Left ventricle myocardium inferior (tissue), 1 donor: ENCODE measurements around the gene EEF2K. TPM values are rescaled to one million over a fixed set of nuclear protein-coding genes. Genes with fewer than 3 reads are reported as not detected.

Experiments used
- DNase-seq: peaks from one replicate; pipeline ENCODE4 v3.0.0-alpha.2; 2020
- H3K27ac ChIP-seq: fragments of 200-600 bp; replicated peaks from 2 replicates; pipeline ENCODE4 v1.8.0; 2021
- H3K27me3 ChIP-seq: fragments of 200-600 bp; 2 replicates; pipeline ENCODE4 v1.8.0; 2021; ENCODE audit warnings: low read depth
- H3K36me3 ChIP-seq: fragments of 200-600 bp; 2 replicates; pipeline ENCODE4 v1.8.0; 2021
- H3K4me1 ChIP-seq: fragments of 200-600 bp; 2 replicates; pipeline ENCODE4 v1.8.0; 2021
- H3K4me3 ChIP-seq: fragments of 200-600 bp; 2 replicates; pipeline ENCODE4 v1.8.0; 2021; ENCODE audit warnings: mild to moderate bottlenecking, moderate library complexity
- H3K9me3 ChIP-seq: fragments of 200-600 bp; replicated peaks from 2 replicates; pipeline ENCODE4 v1.8.0; 2021
- CTCF ChIP-seq: fragments of 200-600 bp; IDR thresholded peaks from 2 replicates; pipeline ENCODE4 v1.8.0; 2021; ENCODE audit warnings: antibody characterized with exemption, mild to moderate bottlenecking, borderline replicate concordance
- intact Hi-C: fragments of 100-400 bp; cut with micrococcal nuclease; formaldehyde crosslinking; loops from one replicate; pipeline ENCODE4 v1.11.0; 2022
- total RNA-seq: library from RNA; stranded (reverse); fragmentation: NEBNext Ultra II Directional; extraction: Animal tissue kit (Norgen Biotek cat#: 25700); gene quantifications from one replicate; pipeline ENCODE4 v1.2.1, GENCODE V29; 2021
- donor health status: DM: no; HTN: yes; CAD: no; lungs with severe emphysema.

The EEF2K gene
- total RNA-seq, 1 donor from 2014 or later, result 22.1 TPM

- no peak for DNase-seq
- Histone ChIP-seq H3K27ac (no peak overlapping the region), H3K4me3 (no peak overlapping the region), H3K4me1 (peaks cover 2% of the 10 kb centered on the region), H3K36me3 (peaks cover 97% of the 10 kb centered on the region), H3K9me3 (no peaks in the 10 kb centered on the region), H3K27me3 (no peaks in the 10 kb centered on the region)
- TF ChIP-seq CTCF, result no peak
- intact Hi-C loops, result no loop called here
Measured at GRCh38 chr16:22316411-22316811, 110.3 kb downstream of the EEF2K start.

GRCh38 chr16:22317001-22317530, 111.0 kb downstream of the EEF2K start:
- H3K36me3 ChIP-seq, result peaks cover 90% of the 10 kb centered on the region
- H3K4me3 ChIP-seq, result no peak overlapping the region
- intact Hi-C loops, result no loop called here
- H3K27ac ChIP-seq, result no peak overlapping the region
- H3K9me3 ChIP-seq, result no peaks in the 10 kb centered on the region
- H3K4me1 ChIP-seq, result peaks cover 4% of the 10 kb centered on the region
- no peak for TF ChIP-seq CTCF
- no peak for DNase-seq
- H3K27me3 ChIP-seq, result no peaks in the 10 kb centered on the region

- H3K36me3 ChIP-seq, result peaks cover 89% of the 10 kb centered on the region
- no peaks in the 10 kb centered on the region for H3K9me3 ChIP-seq
- peaks cover 4% of the 10 kb centered on the region for H3K4me1 ChIP-seq
- no peaks in the 10 kb centered on the region for H3K27me3 ChIP-seq
- no peak for DNase-seq
- H3K4me3 ChIP-seq, result no peak overlapping the region
- intact Hi-C loops, result no loop called here
- H3K27ac ChIP-seq, result no peak overlapping the region
- TF ChIP-seq CTCF, result no peak
Measured at GRCh38 chr16:22317625-22318024, 111.5 kb downstream of the EEF2K start.

- no peaks in the 10 kb centered on the region for H3K9me3 ChIP-seq
- DNase-seq, result no peak
- peaks cover 86% of the 10 kb centered on the region for H3K36me3 ChIP-seq
- H3K27me3 ChIP-seq, result no peaks in the 10 kb centered on the region
- peak; percentile 53 for TF ChIP-seq CTCF
- no peak overlapping the region for H3K4me3 ChIP-seq
- peaks cover 4% of the 10 kb centered on the region for H3K4me1 ChIP-seq
- H3K27ac ChIP-seq, result no peak overlapping the region
- intact Hi-C loops, result no loop called here
Measured at GRCh38 chr16:22318690-22319358, 112.7 kb downstream of the EEF2K start.

GRCh38 chr16:22320572-22321339, 114.7 kb downstream of the EEF2K start:
- no peak overlapping the region for H3K4me3 ChIP-seq
- H3K36me3 ChIP-seq, result peaks cover 85% of the 10 kb centered on the region
- no peaks in the 10 kb centered on the region for H3K9me3 ChIP-seq
- no peaks in the 10 kb centered on the region for H3K27me3 ChIP-seq
- intact Hi-C loops, result no loop called here
- peaks cover 4% of the 10 kb centered on the region for H3K4me1 ChIP-seq
- TF ChIP-seq CTCF, result no peak
- no peak for DNase-seq
- no peak overlapping the region for H3K27ac ChIP-seq
